GM21529 (cell line): Measurements from ENCODE around the gene DHX32.

Experiments
- ATAC-seq: cut with Tn5 transposase; IDR thresholded peaks from one replicate; pipeline ENCODE4 v1.9.1; 2021; ENCODE audit not compliant: unreplicated experiment

Gene DHX32

GRCh38 chr10:125850766-125851731 lies 30.0 kb downstream of the DHX32 start:
- ATAC-seq = no peak

GRCh38 chr10:125849448-125849847 lies 31.6 kb downstream of the DHX32 start:
- no peak for ATAC-seq

- ATAC-seq = no peak
Observed at GRCh38 chr10:125848857-125849256, 32.2 kb downstream of the DHX32 start.

- no peak for ATAC-seq
Observed at GRCh38 chr10:125848371-125848770, 32.7 kb downstream of the DHX32 start.

GRCh38 chr10:125846894-125847293 lies 34.2 kb downstream of the DHX32 start:
- ATAC-seq = peak; percentile 62

- no peak for ATAC-seq
Observed at GRCh38 chr10:125845617-125846016, 35.5 kb downstream of the DHX32 start.

- ATAC-seq = no peak
Observed at GRCh38 chr10:125844751-125845221, 36.3 kb downstream of the DHX32 start.

GRCh38 chr10:125843603-125844329 lies 37.3 kb downstream of the DHX32 start:
- no peak for ATAC-seq

GRCh38 chr10:125840955-125841354 lies 40.1 kb downstream of the DHX32 start:
- ATAC-seq = no peak

- no peak for ATAC-seq
Observed at GRCh38 chr10:125840406-125840805, 40.7 kb downstream of the DHX32 start.

- ATAC-seq = no peak
Observed at GRCh38 chr10:125838802-125839575, 42.1 kb downstream of the DHX32 start.

GRCh38 chr10:125836746-125837145 lies 44.3 kb downstream of the DHX32 start:
- no peak for ATAC-seq

- no peak for ATAC-seq
Observed at GRCh38 chr10:125828311-125828710, 52.8 kb downstream of the DHX32 start.

- ATAC-seq = no peak
Observed at GRCh38 chr10:125827133-125827532, 54.0 kb downstream of the DHX32 start.

- no peak for ATAC-seq
Observed at GRCh38 chr10:125824736-125825135, 56.4 kb downstream of the DHX32 start.

GRCh38 chr10:125823663-125824251 lies 57.3 kb downstream of the DHX32 start:
- ATAC-seq = no peak

GRCh38 chr10:125822878-125823662 lies 58.0 kb downstream of the DHX32 start, which contains the start of the genes BCCIP and UROS:
Gene BCCIP, plus strand, starts transcription at chr10:125823546. Its CDS starts 12 bp downstream, at chr10:125823558.
Gene UROS, minus strand, starts transcription at chr10:125823258. Its CDS starts 6,759 bp downstream, at chr10:125816499.
- ATAC-seq = peak; percentile 77

- ATAC-seq = peak; percentile 52
Observed at GRCh38 chr10:125820701-125821100, 60.4 kb downstream of the DHX32 start.

- ATAC-seq = no peak
Observed at GRCh38 chr10:125817337-125817946, 63.6 kb downstream of the DHX32 start.
